Fibroblast of lung (primary cell): ENCODE results near the gene SLC45A1. TPM values are rescaled to one million over a fixed set of nuclear protein-coding genes. Genes with fewer than 3 reads are reported as not detected.

Source experiments
- DNase-seq, 2 donors: peaks; one replicate each; pipeline versions ENCODE4 v3.0.0 to v3.0.0-alpha.2; 2010; ENCODE audit warnings: low read depth in 2 of 2
- H2AFZ ChIP-seq: 2 replicates; pipeline ENCODE4 v1.5.1; 2012; ENCODE audit warnings: low read length, control low read depth, inconsistent platforms
- H3K27ac ChIP-seq: 2 replicates; pipeline ENCODE4 v1.5.1; 2011; ENCODE audit warnings: low read length, control low read depth; ENCODE audit not compliant: insufficient read depth
- H3K27me3 ChIP-seq: 2 replicates; pipeline ENCODE4 v1.5.1; 2011; ENCODE audit warnings: mild to moderate bottlenecking, low read length; ENCODE audit not compliant: control insufficient read depth, insufficient read depth
- H3K36me3 ChIP-seq: 2 replicates; pipeline ENCODE4 v1.5.1; 2011; ENCODE audit warnings: low read length; ENCODE audit not compliant: control insufficient read depth, insufficient read depth
- H3K4me1 ChIP-seq: 2 replicates; pipeline ENCODE4 v1.5.1; 2011; ENCODE audit warnings: low read length; ENCODE audit not compliant: control insufficient read depth, insufficient read depth; ENCODE audit errors: extremely low read depth
- H3K4me2 ChIP-seq: 2 replicates; pipeline ENCODE4 v1.5.1; 2011; ENCODE audit warnings: low read length, control low read depth; ENCODE audit not compliant: insufficient read depth; ENCODE audit errors: extremely low read depth
- H3K4me3 ChIP-seq, 4 experiments: fragments of 200-600 bp in 1 of 4; sonication (generic) in 1 of 4; replicated peaks in 1 of 4; 2 replicates each; pipeline ENCODE4 v1.5.1; 2011 to 2016; ENCODE audit warnings: low read length in 4 of 4, low read depth in 3 of 4, mild to moderate bottlenecking in 3 of 4, control low read depth in 2 of 4, inconsistent platforms in 1 of 4, mixed read lengths in 1 of 4; ENCODE audit not compliant: insufficient read depth in 1 of 4; ENCODE audit errors: control extremely low read depth in 1 of 4
- H3K79me2 ChIP-seq: 2 replicates; pipeline ENCODE4 v1.5.1; 2012; ENCODE audit warnings: mild to moderate bottlenecking, low read length, inconsistent platforms; ENCODE audit not compliant: control insufficient read depth, insufficient read depth
- H3K9ac ChIP-seq: 2 replicates; pipeline ENCODE4 v1.5.1; 2011; ENCODE audit warnings: mild to moderate bottlenecking, low read length, control low read depth; ENCODE audit not compliant: insufficient read depth
- H3K9me3 ChIP-seq: 2 replicates; pipeline ENCODE4 v1.5.1; 2012; ENCODE audit warnings: low read depth, low read length; ENCODE audit not compliant: control insufficient read depth, insufficient read depth
- H4K20me1 ChIP-seq: 2 replicates; pipeline ENCODE4 v1.5.1; 2011; ENCODE audit warnings: low read length; ENCODE audit not compliant: control insufficient read depth, insufficient read depth; ENCODE audit errors: extremely low read depth
- CTCF ChIP-seq, 2 donors: IDR thresholded peaks in 1 of 2; conservative IDR thresholded peaks in 1 of 2; 1 replicate in 1 of 2; 2 replicates in 1 of 2; pipeline ENCODE4 v1.5.1; 2011 to 2012; ENCODE audit warnings: low read length in 2 of 2, control low read depth in 1 of 2, inconsistent platforms in 1 of 2, low read depth in 1 of 2, mild to moderate bottlenecking in 1 of 2
- EZH2 ChIP-seq: IDR thresholded peaks from 2 replicates; pipeline ENCODE4 v1.5.1; 2012; ENCODE audit warnings: low read length, control low read depth, mild to moderate bottlenecking; ENCODE audit errors: missing control alignments
- polyA plus RNA-seq, 2 donors: library from polyadenylated mRNA; depleted of rRNA in 1 of 2; stranded (reverse) in 1 of 2; unstranded in 1 of 2; fragments of >200 nt; gene quantifications; 2 replicates each; pipeline ENCODE4 v1.2.1, GENCODE V29; 2011 to 2012; ENCODE audit warnings: missing spikeins in 1 of 2
- total RNA-seq: library from RNA; depleted of rRNA; stranded (reverse); fragments of >200 nt; gene quantifications from 2 replicates; pipeline ENCODE4 v1.2.1, GENCODE V29; 2014

SLC45A1 gene
- total and polyA plus RNA-seq, 2 donors (not counting 1 experiment from before 2014, with no cell fraction given): 2.1 to 2.6 TPM

- no peak overlapping the region for H3K27ac ChIP-seq
- H4K20me1 ChIP-seq: no peaks in the 10 kb centered on the region
- no peak for TF ChIP-seq EZH2
- no peak for TF ChIP-seq CTCF (conservative IDR thresholded peaks at IDR 0.05 in 1 of 2, IDR thresholded peaks at IDR 0.05 in 1 of 2; ENCODE audit: low read depth in 1 of 2, low read length in 2 of 2)
- peaks cover 2% of the 10 kb centered on the region for H3K4me1 ChIP-seq
- no peaks in the 10 kb centered on the region for H3K9me3 ChIP-seq
- H3K4me2 ChIP-seq: no peak overlapping the region
- H3K9ac ChIP-seq: no peak overlapping the region
- H3K27me3 ChIP-seq: no peaks in the 10 kb centered on the region
- DNase-seq: no peak
- no peaks in the 10 kb centered on the region for H3K79me2 ChIP-seq
- no peaks in the 10 kb centered on the region for H3K36me3 ChIP-seq
- H3K4me3 ChIP-seq: no peak overlapping the region
- H2AFZ ChIP-seq: no peak overlapping the region
Measured at GRCh38 chr1:8281843-8282509, 35.9 kb upstream of the SLC45A1 start.

- TF ChIP-seq EZH2 (no peak), CTCF (conservative IDR thresholded peaks at IDR 0.05 in 1 of 2, IDR thresholded peaks at IDR 0.05 in 1 of 2; ENCODE audit: low read depth in 1 of 2, low read length in 2 of 2) (no peak)
- Histone ChIP-seq H3K79me2 (no peaks in the 10 kb centered on the region), H3K36me3 (no peaks in the 10 kb centered on the region), H3K9me3 (no peaks in the 10 kb centered on the region), H3K27ac (no peak overlapping the region), H3K4me3 (no peak overlapping the region), H3K4me2 (no peak overlapping the region), H2AFZ (no peak overlapping the region), H3K4me1 (peaks cover 2% of the 10 kb centered on the region), H4K20me1 (no peaks in the 10 kb centered on the region), H3K9ac (no peak overlapping the region), H3K27me3 (no peaks in the 10 kb centered on the region)
- no peak for DNase-seq
Measured at GRCh38 chr1:8283058-8283884, 34.6 kb upstream of the SLC45A1 start.

- no peaks in the 10 kb centered on the region for H3K9me3 ChIP-seq
- H4K20me1 ChIP-seq: no peaks in the 10 kb centered on the region
- H3K27ac ChIP-seq: no peak overlapping the region
- H3K4me1 ChIP-seq: peaks cover 2% of the 10 kb centered on the region
- peak; percentile 50 to 75 for DNase-seq
- no peak overlapping the region for H3K4me2 ChIP-seq
- no peaks in the 10 kb centered on the region for H3K27me3 ChIP-seq
- no peaks in the 10 kb centered on the region for H3K36me3 ChIP-seq
- no peaks in the 10 kb centered on the region for H3K79me2 ChIP-seq
- H3K9ac ChIP-seq: no peak overlapping the region
- no peak overlapping the region for H2AFZ ChIP-seq
- no peak for TF ChIP-seq EZH2
- no peak for TF ChIP-seq CTCF (conservative IDR thresholded peaks at IDR 0.05 in 1 of 2, IDR thresholded peaks at IDR 0.05 in 1 of 2; ENCODE audit: low read depth in 1 of 2, low read length in 2 of 2)
- no peak overlapping the region for H3K4me3 ChIP-seq
Measured at GRCh38 chr1:8284127-8284526, 33.8 kb upstream of the SLC45A1 start.
